Measurements from ENCODE around the gene ACAD9. TPM values are rescaled to one million over a fixed set of nuclear protein-coding genes. Genes with fewer than 3 reads are reported as not detected.

The ACAD9 gene
- polyA plus RNA-seq, 6 donors from 2014 or later = 8.6 to 20.4 (median 17.0) TPM

DNA sequence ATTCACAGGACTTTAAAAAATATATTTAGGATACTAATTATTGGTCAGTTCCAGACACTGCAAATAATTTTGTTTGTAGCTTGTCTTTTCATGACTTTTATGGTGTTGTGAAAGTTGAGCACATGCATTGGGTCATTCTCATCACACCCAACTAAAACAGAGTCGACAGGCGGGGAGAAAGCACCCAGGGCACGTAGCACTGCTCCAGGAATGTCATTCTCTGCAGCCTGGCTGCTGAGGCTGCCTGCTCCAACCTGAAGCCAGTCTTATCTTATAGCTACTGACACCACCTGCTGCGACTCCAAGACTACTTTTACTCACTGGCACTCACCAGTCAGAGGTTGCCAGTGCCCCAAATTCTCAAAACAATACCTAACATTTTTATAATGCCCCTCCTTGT lies 56.9 kb downstream of the ACAD9 start:
- ATAC-seq (ENCODE audit: low read depth in 2 of 2) (no peak), DNase-seq (no peak)
- Mint-ChIP-seq H3K9me3 (no peaks in the 10 kb centered on the region), H3K36me3 (no peaks in the 10 kb centered on the region), H3K27me3 (peaks cover 0 to 8% (median 5%) of the 10 kb centered on the region in 3 donors), H3K4me3 (no peak overlapping the region), H3K4me1 (no peaks in the 10 kb centered on the region), H3K27ac (peak overlapping the region in 1 of 6 donors; percentile 74)

DNA sequence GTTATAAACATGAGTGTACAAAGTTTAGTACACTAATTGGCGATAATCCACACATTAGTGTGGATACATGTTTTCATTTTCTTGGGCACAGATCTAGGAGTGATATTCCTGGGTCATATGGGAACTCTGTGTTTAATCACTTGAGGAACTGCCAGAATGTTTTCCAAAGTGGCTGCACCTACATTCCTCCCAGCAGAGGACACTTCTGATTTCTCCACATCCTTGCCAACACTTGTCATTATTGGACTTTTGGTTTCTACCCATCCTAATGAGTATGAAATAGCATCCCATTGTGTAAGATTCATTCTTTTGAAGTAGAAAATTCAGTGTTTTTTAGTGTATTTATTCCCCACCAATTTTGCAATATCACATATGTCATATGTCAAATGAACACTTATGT lies 60.8 kb downstream of the ACAD9 start:
- H3K4me1 Mint-ChIP-seq = no peaks in the 10 kb centered on the region
- H3K27me3 Mint-ChIP-seq = peaks cover 0 to 5% (median 0%) of the 10 kb centered on the region in 3 donors
- H3K36me3 Mint-ChIP-seq = no peaks in the 10 kb centered on the region
- ATAC-seq (ENCODE audit: low read depth in 2 of 2) (no peak), DNase-seq (no peak)
- no peak overlapping the region for H3K27ac Mint-ChIP-seq
- H3K4me3 Mint-ChIP-seq = no peak overlapping the region
- no peaks in the 10 kb centered on the region for H3K9me3 Mint-ChIP-seq

DNA sequence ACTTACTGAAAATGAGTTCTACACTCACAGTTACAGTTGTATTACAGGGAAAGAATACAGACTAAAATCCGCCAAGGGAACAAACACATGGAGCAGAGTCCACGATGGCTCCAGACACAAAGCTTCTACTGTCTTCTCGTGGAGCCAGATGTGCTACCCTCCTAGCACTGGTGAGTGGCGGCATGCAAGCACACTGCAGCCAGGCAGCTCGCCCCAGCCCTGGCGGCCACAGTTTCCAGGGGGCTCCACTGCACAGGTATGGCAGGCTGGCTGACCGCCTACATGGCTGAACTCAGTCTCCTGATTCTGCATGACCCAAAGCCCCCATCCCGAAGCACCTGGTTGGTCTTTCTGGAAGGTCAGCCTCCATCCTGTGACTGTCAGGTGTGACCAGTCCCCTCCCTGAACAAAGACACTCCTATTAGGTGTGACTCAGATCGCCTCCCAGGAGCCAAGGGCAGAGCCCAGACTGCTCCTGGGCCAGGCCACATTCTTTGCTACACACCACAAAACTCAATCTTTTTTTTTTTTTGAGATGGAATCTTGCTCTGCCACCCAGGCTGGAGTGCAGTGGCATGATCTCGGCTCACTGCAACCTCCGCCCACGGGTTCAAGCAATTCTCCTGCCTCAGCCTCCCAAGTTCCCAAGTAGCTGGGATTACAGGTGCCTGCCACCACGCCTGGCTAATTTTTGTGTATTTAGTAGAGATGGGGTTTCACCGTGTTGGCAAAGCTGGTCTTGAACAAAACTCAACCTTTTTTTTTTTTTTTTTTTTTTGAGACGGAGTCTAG lies 62.9 kb downstream of the ACAD9 start:
- H3K27me3 Mint-ChIP-seq = peaks cover 0 to 5% (median 0%) of the 10 kb centered on the region in 3 donors
- H3K27ac Mint-ChIP-seq = peak overlapping the region in 1 of 6 donors; percentile 69
- ATAC-seq (ENCODE audit: low read depth in 2 of 2) (no peak), DNase-seq (no peak)
- no peaks in the 10 kb centered on the region for H3K9me3 Mint-ChIP-seq
- H3K4me1 Mint-ChIP-seq = no peaks in the 10 kb centered on the region
- H3K4me3 Mint-ChIP-seq = no peak overlapping the region
- H3K36me3 Mint-ChIP-seq = no peaks in the 10 kb centered on the region

DNA sequence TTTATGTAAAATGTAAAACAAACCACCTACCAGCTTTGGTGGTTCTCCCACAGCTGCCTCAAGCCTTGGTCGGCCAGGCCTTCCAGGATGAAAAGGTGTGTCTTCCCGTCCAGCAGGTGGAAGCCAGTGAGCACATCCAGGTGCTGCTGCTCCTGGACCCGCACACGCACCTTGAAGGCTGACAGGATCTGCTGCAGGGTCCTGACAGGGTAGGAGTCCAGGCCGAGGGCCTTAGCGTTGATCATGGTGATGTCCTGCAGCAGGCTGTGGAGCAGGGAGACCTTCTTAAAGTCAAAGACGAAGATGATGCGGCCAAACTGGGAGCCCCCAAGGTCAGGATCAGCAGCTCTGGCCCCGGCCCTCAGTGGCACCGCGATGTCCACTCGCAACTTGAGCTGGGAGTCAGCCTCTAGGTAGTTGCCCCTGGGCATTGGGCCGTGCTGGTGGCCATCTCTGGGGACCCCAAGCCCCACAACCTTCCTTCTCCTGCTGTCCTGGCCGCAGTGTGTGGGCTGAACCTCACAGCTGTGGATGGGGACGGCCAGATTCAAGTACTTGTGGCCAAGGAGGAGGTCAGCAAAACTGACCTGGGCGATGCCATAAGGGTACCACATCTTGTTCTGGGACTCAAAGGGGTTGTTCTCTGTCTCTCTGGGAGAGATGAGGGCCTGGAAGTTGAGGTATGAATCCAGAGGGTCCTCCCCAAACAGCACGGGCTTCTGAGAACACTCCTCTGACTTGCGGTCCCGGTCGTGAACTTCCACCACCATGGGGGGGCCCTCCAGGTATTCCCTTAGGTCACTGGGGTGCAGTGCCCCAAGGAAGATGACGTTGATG lies 65.8 kb downstream of the ACAD9 start:
- Mint-ChIP-seq H3K36me3 (no peaks in the 10 kb centered on the region), H3K9me3 (no peaks in the 10 kb centered on the region), H3K27ac (no peak overlapping the region), H3K27me3 (no peaks in the 10 kb centered on the region), H3K4me1 (no peaks in the 10 kb centered on the region), H3K4me3 (no peak overlapping the region)
- ATAC-seq (ENCODE audit: low read depth in 2 of 2) = no peak
- no peak for DNase-seq

DNA sequence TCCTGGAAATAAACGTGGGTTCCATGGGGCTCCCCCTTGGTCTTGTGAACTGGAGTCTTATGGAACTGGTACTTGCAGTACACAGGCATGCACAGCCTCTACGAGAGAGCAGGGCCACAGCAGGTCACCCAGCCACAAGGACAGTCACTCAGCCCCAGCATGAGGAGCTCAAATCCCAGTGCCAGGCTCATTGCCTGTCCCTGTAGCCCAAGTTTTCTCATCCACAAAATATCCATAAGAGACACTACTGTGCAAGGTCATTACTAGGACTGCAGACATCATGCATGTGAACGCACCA lies 66.4 kb downstream of the ACAD9 start:
- Mint-ChIP-seq H3K27me3 (no peaks in the 10 kb centered on the region), H3K27ac (no peak overlapping the region), H3K4me3 (no peak overlapping the region), H3K9me3 (no peaks in the 10 kb centered on the region), H3K4me1 (no peaks in the 10 kb centered on the region), H3K36me3 (no peaks in the 10 kb centered on the region)
- no peak for ATAC-seq (ENCODE audit: low read depth in 2 of 2)
- no peak for DNase-seq

DNA sequence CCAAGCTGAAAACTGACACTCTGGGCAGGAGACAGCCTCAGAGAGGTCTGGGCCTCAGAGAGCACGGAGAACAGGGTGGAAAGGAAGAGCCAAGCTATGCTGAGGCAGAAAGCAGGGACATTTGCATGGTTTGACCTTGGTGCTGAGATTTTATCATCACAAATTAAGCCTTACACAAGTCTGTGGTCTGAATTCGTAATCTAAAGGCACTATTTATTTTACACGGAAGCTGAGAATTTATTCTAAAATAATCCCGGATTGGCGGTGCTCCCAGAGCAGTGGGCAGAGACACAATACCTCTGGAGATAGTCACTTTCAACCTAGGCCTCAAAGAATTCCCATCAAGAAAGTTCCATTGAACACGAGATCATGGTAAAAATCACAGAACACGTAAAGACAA lies 67.0 kb downstream of the ACAD9 start:
- ATAC-seq (ENCODE audit: low read depth in 2 of 2) (no peak), DNase-seq (no peak)
- Mint-ChIP-seq H3K27ac (peak overlapping the region in 1 of 6 donors; percentile 19), H3K36me3 (no peaks in the 10 kb centered on the region), H3K9me3 (no peaks in the 10 kb centered on the region), H3K4me3 (no peak overlapping the region), H3K27me3 (no peaks in the 10 kb centered on the region), H3K4me1 (no peaks in the 10 kb centered on the region)

DNA sequence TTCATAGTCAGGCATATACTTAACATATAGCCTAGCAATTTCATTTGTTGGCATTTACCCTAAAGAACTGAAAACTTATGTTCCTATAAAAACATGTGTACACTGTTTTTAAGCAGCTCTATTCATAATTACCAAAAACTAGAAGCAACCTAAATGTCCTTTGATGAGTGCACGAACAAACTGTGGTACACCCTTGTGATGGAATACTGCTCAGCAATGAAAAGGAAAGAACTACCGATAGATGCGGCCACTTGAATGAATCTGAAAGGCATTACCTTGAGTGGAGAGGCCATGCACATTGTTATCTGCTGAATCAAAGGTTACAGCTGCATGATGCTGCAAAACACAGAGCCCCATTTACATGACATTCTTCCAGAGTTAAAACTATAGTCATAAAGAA lies 69.7 kb downstream of the ACAD9 start:
- no peak for ATAC-seq (ENCODE audit: low read depth in 2 of 2)
- Mint-ChIP-seq H3K27ac (no peak overlapping the region), H3K4me3 (no peak overlapping the region)

DNA sequence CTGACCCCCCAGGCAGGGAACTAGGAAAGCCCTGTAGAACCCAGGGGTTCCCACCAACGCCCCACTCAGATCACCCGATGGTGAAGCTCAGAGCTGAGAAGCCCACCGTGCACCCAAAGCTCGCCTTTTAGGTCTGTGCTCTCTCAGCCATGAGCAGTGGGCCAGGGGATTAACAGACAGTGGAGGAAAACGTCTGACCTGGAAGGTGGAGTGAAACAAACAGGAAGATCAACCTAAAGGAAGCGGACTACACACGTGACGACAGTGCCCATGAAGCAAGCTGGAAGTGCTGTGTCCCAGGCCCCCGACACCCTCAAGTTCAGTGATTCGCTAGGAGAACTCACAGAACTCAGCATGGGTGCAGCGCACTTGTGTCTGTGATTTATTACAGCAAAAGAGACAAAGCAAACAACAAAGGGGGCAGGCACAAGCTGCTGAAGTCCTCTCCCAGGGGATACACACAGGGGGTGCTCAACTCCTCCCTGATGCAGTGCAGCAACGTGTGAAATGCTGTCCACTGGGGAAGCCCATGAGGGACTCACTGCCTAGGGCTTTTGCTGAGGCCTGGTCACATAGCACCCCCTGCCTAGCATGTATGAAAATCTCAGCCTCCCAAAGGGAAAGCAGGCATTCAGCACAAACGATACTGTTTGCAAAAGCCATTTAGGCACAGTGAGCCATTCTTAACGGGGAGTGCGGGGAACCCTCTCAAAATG lies 71.0 kb downstream of the ACAD9 start:
- H3K4me1 Mint-ChIP-seq = no peaks in the 10 kb centered on the region
- no peak overlapping the region for H3K4me3 Mint-ChIP-seq
- no peak overlapping the region for H3K27ac Mint-ChIP-seq
- H3K9me3 Mint-ChIP-seq = peaks cover 0 to 9% (median 2%) of the 10 kb centered on the region in 7 donors
- H3K27me3 Mint-ChIP-seq = no peaks in the 10 kb centered on the region
- no peak for DNase-seq
- H3K36me3 Mint-ChIP-seq = no peaks in the 10 kb centered on the region
- no peak for ATAC-seq (ENCODE audit: low read depth in 2 of 2)

More for the DNA sequence above, 69.7 kb downstream of the ACAD9 start:
- Mint-ChIP-seq H3K9me3 (peaks cover 0 to 9% (median 2%) of the 10 kb centered on the region in 7 donors), H3K36me3 (no peaks in the 10 kb centered on the region), H3K4me1 (no peaks in the 10 kb centered on the region), H3K27me3 (no peaks in the 10 kb centered on the region)
- DNase-seq = no peak

DNA sequence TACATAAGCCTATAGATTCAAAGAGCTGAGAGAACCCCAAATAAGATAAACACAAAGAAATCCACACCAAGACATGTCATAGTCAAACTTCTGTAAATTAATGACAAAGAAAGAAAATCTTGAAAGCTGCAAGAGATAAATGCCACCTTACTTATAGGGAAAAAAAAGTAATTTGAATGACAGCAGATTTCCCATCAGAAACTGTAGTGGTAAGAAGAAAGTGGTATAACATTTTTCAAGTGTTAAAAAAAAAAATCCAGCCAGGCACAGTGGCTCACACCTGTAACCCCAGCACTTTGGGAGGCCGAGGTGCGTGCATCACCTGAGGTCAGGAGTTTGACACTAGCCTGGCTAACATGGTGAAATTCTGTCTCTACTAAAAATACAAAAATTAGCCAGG lies 77.0 kb downstream of the ACAD9 start:
- ATAC-seq (ENCODE audit: low read depth in 2 of 2) = no peak
- peaks cover 0 to 13% (median 9%) of the 10 kb centered on the region in 7 donors for H3K9me3 Mint-ChIP-seq
- peak overlapping the region in 1 of 6 donors; percentile 59 for H3K27ac Mint-ChIP-seq

More for the DNA sequence above, 77.0 kb downstream of the ACAD9 start:
- Mint-ChIP-seq H3K4me1 (no peaks in the 10 kb centered on the region), H3K27me3 (peaks cover 0 to 15% (median 10%) of the 10 kb centered on the region in 3 donors), H3K4me3 (no peak overlapping the region), H3K36me3 (no peaks in the 10 kb centered on the region)
- no peak for DNase-seq

Other genes with a start within 250 kb of the ACAD9 start
- 100 to 1,000 TPM; 176 to 255 (median 193) TPM for gene RPN1, start 228.8 kb upstream of the ACAD9 start, polyA plus RNA-seq (ENCODE audit: low read depth in 6 of 6)
- 100 to 1,000 TPM; 165 to 252 (median 189) TPM for gene RAB7A, start 153.4 kb upstream of the ACAD9 start, polyA plus RNA-seq (ENCODE audit: low read depth in 6 of 6)
- not detected for gene CFAP92, start 114.5 kb downstream of the ACAD9 start, polyA plus RNA-seq (ENCODE audit: low read depth in 6 of 6)
- gene EFCC1, start 121.7 kb downstream of the ACAD9 start, polyA plus RNA-seq (ENCODE audit: low read depth in 6 of 6) = not detected
- gene GP9, start 181.2 kb downstream of the ACAD9 start, polyA plus RNA-seq (ENCODE audit: low read depth in 6 of 6) = 1 to 10 TPM in 5 of 6 donors, under 1 TPM in 1; 0.99 to 6.8 (median 4.1) TPM
- gene RAB43, start 242.2 kb downstream of the ACAD9 start, polyA plus RNA-seq (ENCODE audit: low read depth in 6 of 6) = 10 to 100 TPM in 2 of 6 donors, 1 to 10 TPM in 4; 4.0 to 10.7 (median 7.0) TPM

Measured in naive B cell (primary cell).